VCaP (cell line): ENCODE data around the gene HRK.

Experiments used
- H3K27ac ChIP-seq: fragments of 450-650 bp; 2 replicates; pipeline ENCODE4 v1.5.1; 2017
- CTCF ChIP-seq: fragments of 450-650 bp; conservative IDR thresholded peaks from 2 replicates; pipeline ENCODE4 v1.5.1; 2017; ENCODE audit warnings: mild to moderate bottlenecking, moderate library complexity

HRK gene

GRCh38 chr12:116922194-116922897 lies 41.1 kb upstream of the HRK start:
- no peak for TF ChIP-seq CTCF
- H3K27ac ChIP-seq = no peak overlapping the region; the same call in 1 of the 2 replicates

GRCh38 chr12:116920939-116921338 lies 39.7 kb upstream of the HRK start:
- TF ChIP-seq CTCF = no peak
- peak overlapping the region; percentile 78 for H3K27ac ChIP-seq

GRCh38 chr12:116919706-116920485 lies 38.7 kb upstream of the HRK start:
- peak overlapping the region; percentile 78 for H3K27ac ChIP-seq
- TF ChIP-seq CTCF = no peak

- no peak for TF ChIP-seq CTCF
- peak overlapping the region; percentile 78 for H3K27ac ChIP-seq
These were observed 38.0 kb upstream of the HRK start for GRCh38 chr12:116919247-116919661.

- H3K27ac ChIP-seq = peak overlapping the region; percentile 78
- TF ChIP-seq CTCF = no peak
These were observed 37.2 kb upstream of the HRK start for GRCh38 chr12:116918464-116918863.

GRCh38 chr12:116916714-116917114 lies 35.5 kb upstream of the HRK start:
- no peak overlapping the region for H3K27ac ChIP-seq
- TF ChIP-seq CTCF = no peak

- no peak overlapping the region for H3K27ac ChIP-seq
- TF ChIP-seq CTCF = no peak
These were observed 34.9 kb upstream of the HRK start for GRCh38 chr12:116916122-116916521.
